Activated CD4-positive, alpha-beta T cell treated with anti-CD3 and anti-CD28 coated beads, Interleukin-10, Interleukin-2, amounts not matched to agents 100 ng/mL and 50 ng/mL, durations not matched to agents 16 hours and 8 hours (primary cell): ENCODE results near the gene TEX2.

Experiments used
- DNase-seq: peaks from one replicate; pipeline ENCODE4 v3.0.0-alpha.2; 2020

Gene TEX2

DNA sequence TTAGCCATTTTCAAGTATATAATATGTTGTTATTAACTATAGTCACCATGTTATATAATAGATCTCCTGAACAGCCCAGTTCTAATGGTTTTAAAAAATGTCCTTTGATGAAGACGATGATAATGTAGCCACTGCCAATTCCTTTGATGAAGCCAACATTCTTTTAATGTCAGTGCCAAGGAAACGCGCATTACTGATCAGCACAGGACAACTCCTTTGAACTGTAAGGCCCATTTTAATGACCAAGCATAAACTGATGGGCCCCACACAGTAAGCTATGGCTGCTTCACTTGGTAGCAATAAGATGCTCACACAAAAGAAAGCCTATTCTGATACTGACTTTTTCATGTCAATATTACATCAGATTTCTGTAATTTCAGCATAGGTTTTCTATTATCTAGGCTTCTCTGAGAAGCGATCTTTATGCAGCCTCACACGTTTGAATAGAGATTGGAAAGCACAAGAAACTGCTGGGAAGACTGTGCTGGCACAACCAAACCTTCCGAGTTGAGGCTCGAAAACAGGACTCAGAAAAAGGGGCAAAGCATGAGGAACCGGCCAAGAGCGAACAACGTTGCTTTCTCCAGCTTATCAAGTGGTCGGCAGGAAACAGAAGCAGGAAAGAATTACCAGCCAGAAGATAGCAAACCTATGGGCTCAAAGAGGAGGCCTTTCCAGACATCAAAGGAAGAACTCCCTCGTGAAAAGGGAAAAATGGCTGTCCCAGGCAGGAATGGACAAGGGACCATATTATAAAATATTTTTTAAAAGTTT lies 152.5 kb downstream of the TEX2 start:
- DNase-seq = no peak

DNA sequence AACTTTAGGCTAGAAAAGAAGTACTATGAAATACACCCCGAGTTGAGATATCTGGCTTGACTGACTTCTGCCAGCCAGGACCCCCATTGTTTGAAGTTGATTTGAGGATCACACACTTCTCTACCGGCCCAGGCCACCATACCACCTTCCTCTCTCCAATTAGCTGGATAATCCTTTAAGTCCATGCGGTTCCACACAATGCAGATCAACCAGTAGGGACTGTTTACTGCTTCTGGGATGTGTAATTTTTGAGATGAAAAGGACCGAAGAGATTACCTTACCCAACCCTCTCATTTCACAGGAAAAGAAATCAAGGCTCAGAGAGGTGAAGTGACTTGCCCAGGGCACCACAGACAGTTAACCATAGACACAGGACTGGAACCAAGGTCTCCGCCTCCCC lies 153.7 kb downstream of the TEX2 start:
- DNase-seq = no peak

DNA sequence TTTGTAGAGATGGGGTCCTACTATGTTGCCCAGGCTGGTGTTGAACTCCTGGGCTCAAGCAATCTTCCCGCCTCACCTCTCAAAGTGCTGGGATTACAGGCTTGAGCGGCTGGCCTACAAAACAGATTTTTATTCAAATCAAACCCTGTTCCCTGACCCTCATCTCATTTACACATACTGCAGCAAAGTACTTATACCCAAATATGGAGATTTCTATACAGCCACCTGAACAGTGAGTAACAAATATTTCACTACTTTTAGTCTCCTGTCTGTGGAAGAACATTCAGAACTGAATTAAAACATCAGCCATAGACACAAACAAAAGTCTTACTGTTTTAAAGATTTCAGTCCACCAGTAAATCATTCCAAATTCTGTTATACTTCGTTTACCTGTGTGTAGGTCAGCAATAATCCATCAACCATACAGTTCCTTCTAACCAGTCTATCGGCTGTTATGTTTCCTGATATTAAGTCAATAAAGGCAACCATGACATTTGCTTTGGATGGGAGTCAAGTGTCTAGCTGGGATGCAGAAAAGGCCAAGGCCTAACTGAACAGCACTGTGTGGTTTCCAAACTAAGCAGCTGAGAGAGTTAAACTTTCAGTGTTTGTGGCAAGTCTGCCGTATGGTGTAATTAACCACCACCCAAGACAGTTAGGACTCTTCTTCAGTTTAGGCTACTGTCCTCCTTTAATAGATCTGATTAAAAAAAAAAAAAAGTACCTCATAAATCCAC lies 155.4 kb downstream of the TEX2 start:
- no peak for DNase-seq

DNA sequence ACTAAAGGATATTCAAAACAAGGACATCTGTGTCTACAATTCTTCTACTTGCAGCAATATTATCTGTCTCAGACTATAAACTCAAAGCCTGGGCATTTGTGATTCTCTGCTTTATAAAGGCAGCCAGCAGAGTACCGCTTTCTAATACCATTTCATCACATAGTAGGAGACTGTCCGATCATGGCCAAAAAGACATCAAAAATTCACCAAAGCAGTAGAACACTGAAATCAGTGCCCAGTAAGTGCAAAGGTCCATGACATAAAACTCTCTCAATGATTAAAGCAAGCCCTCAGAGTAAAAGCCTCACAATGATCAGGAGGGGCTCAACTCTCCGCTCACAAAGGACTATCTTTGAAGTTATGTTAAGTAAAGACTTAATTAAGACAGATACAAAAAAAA lies 156.1 kb downstream of the TEX2 start:
- no peak for DNase-seq

DNA sequence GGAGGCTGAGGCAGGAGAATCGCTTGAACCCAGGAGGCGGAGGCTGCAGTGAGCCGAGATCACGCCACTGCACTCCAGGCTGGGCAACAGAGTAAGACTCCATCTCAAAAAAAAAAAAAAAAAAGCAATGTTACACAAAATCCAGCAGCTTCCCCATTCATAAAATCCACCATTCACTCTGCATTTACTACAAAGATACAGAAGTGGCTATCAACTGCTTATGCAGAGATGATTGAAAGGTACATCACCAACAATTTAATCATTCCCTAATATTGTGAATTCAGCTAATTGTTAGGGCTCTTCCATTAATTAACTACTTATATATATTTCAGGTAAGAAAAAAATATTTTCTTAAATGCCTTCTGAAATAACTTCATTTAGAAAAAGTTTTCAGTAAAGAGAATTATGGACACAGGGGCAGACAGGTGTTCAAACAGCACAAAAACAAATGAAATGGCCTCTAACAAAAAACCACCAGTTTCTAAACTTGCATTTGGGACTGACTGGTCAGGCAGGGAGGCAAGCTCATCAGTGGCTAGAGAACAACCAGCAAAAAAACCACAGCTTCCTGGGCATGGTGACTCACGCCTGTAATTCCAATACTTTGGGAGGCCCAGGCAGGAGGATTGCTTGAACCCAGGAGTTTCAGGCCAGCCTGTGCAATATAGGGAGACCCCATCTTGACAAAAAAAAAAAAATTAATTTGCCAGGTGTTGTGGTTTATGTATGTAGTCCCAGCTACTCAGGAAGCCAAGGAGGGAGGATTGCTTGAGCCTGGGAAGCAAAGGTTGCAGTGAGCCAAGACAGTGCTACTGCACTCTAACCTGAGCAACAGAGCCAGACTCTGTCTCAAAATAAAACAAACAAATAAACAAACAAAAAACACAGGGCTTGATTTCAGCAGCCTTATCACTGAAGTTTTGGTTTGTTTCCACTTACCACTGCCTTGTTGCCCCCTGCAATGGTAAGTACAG lies 159.4 kb downstream of the TEX2 start:
- peak; percentile 53 for DNase-seq

DNA sequence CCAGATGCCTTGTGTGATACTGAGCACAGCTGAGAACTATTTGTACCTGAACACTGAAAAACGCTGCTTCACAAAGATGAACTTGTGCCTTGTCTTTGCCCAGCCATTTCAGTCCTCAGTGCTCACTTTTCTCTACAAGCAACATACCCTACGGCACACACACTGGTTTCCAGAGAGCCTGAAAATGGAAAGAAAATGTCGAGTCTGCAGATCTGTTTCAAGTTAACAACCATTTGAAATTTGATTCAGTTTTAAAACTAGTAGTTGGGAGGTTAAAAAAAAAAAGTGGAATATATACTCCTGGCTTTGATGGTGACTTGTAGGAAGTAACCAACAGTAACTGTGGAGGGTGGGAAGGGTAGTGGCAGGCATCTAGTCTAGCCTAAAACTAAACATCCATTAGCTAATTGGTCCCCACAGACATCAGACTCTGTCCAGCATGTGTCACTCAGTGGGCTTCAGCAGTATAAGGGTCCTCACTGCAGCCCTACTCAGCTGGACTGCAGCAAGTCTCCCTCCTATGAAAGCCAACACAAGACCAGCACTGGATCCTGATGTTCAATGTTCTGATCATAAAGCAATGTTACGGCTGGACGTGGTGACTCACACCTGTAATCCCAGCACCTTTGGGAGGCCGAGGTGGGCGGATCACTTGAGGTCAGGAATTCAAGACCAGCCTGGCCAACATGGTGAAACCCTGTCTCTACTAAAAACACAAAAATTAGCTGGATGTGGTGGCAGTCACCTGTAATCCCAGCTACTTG lies 160.3 kb downstream of the TEX2 start:
- DNase-seq = no peak

DNA sequence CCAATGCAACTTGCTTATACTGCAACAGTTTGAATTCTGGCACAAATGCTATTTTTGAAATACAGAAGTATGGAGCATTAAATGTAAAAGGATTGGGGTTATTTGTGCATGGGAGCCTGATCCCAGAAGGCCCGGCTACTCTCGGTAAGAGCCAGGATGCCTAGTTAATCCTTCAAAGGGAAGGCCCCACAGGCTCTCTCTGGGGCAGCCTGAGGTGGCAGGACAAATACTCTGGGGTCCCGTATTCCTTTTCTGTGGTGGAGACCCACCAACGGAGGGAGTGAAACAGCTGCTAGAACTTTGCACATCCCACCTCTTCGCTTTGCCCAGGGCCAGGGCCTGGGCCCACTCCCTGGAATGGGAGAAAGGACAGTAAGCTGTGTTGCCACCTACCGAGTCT lies 163.5 kb downstream of the TEX2 start:
- no peak for DNase-seq
